CD4-positive, alpha-beta T cell (primary cell): ENCODE data around the gene TTLL6. TPM values are rescaled to one million over a fixed set of nuclear protein-coding genes. Genes with fewer than 3 reads are reported as not detected.
"Not testable (repeated sequence)": the region's sequence is repeated elsewhere in the genome, so short reads cannot be mapped to it uniquely, and the experiment has no call there.

ENCODE experiments used
- ATAC-seq: fragments of 200-7000 bp; cut with Tn5 transposase; one replicate; pipeline ENCODE4 v1.10.0; 2022; ENCODE audit warnings: mild to moderate bottlenecking; ENCODE audit not compliant: poor library complexity
- CTCF ChIA-PET: fragments of 350-600 bp; sonication (Branson Sonifier 250); formaldehyde crosslinking; loops from one replicate; lab custom pipeline; 2021; ENCODE audit warnings: antibody characterized with exemption, inconsistent platforms; lab: Charles Lee
- POLR2A ChIA-PET: fragments of 350-600 bp; sonication (Branson Sonifier 250); formaldehyde crosslinking; loops from one replicate; lab custom pipeline; 2021; ENCODE audit warnings: antibody characterized with exemption, inconsistent platforms; lab: Charles Lee
- DNase-seq, 14 experiments: peaks; one replicate each; pipeline ENCODE4 v3.0.0-alpha.2; 2013 to 2020; ENCODE audit warnings: mixed read lengths in 2 of 14
- H3K27ac ChIP-seq, 2 donors: one replicate each; pipeline versions ENCODE4 v1.5.1 to v1.7.0; 2013; ENCODE audit warnings: low read length in 2 of 2, low read depth in 1 of 2, mild to moderate bottlenecking in 1 of 2
- H3K27me3 ChIP-seq, 2 experiments: 1 replicate in 1 of 2; 2 replicates in 1 of 2; pipeline versions ENCODE4 v1.6.1 to v1.7.0; 2013; ENCODE audit warnings: low read length in 2 of 2, control low read depth in 1 of 2, mild to moderate bottlenecking in 1 of 2, moderate library complexity in 1 of 2; ENCODE audit not compliant: insufficient read depth in 2 of 2, control insufficient read depth in 1 of 2
- H3K36me3 ChIP-seq: one replicate; pipeline ENCODE4 v1.6.1; 2013; ENCODE audit warnings: low read length, control low read depth; ENCODE audit not compliant: insufficient read depth
- H3K4me1 ChIP-seq: one replicate; pipeline ENCODE4 v1.6.1; 2013; ENCODE audit warnings: low read length, control low read depth; ENCODE audit not compliant: insufficient read depth
- H3K4me3 ChIP-seq: one replicate; pipeline ENCODE4 v1.5.1; 2013; ENCODE audit warnings: mild to moderate bottlenecking, low read length, moderate library complexity
- H3K9me3 ChIP-seq, 2 experiments: 1 replicate in 1 of 2; 2 replicates in 1 of 2; pipeline versions ENCODE4 v1.6.1 to v1.7.0; 2013; ENCODE audit warnings: low read length in 2 of 2, mild to moderate bottlenecking in 2 of 2, control low read depth in 1 of 2, moderate library complexity in 1 of 2; ENCODE audit not compliant: control insufficient read depth in 1 of 2, insufficient read depth in 1 of 2
- H3K27ac Mint-ChIP-seq: one replicate; pipeline ENCODE4 v1.8.0; 2020; ENCODE audit warnings: mixed read lengths
- H3K27me3 Mint-ChIP-seq: one replicate; pipeline ENCODE4 v1.8.0; 2021; ENCODE audit warnings: mixed read lengths
- H3K36me3 Mint-ChIP-seq: one replicate; pipeline ENCODE4 v1.8.0; 2021; ENCODE audit warnings: low read depth, mixed read lengths
- H3K4me1 Mint-ChIP-seq: one replicate; pipeline ENCODE4 v1.8.0; 2021; ENCODE audit warnings: low read depth, mixed read lengths
- H3K4me3 Mint-ChIP-seq: one replicate; pipeline ENCODE4 v1.8.0; 2020; ENCODE audit warnings: mild to moderate bottlenecking, mixed read lengths
- H3K9me3 Mint-ChIP-seq: one replicate; pipeline ENCODE4 v1.8.0; 2020; ENCODE audit warnings: mixed read lengths
- CTCF ChIP-seq: fragments of 200-600 bp; IDR thresholded peaks from one replicate; pipeline ENCODE4 v1.8.0; 2022; ENCODE audit warnings: antibody characterized with exemption, mild to moderate bottlenecking
- intact Hi-C, 2 experiments: fragments of 100-400 bp; cut with DNase I in 1 of 2; cut with micrococcal nuclease in 1 of 2; formaldehyde crosslinking; loops; one replicate each; pipeline versions ENCODE4 v1.15.1 to v1.9.0; 2023 to 2025; cut with DNase I, micrococcal nuclease
- total RNA-seq, 174 experiments: library from RNA in 2 of 174; stranded (reverse) in 2 of 174; gene quantifications; one replicate each; pipeline ENCODE4 v1.2.3 and lab custom pipeline; 2021 to 2026

Gene TTLL6
- total RNA-seq, 2 experiments from 2014 or later, result not detected

DNA sequence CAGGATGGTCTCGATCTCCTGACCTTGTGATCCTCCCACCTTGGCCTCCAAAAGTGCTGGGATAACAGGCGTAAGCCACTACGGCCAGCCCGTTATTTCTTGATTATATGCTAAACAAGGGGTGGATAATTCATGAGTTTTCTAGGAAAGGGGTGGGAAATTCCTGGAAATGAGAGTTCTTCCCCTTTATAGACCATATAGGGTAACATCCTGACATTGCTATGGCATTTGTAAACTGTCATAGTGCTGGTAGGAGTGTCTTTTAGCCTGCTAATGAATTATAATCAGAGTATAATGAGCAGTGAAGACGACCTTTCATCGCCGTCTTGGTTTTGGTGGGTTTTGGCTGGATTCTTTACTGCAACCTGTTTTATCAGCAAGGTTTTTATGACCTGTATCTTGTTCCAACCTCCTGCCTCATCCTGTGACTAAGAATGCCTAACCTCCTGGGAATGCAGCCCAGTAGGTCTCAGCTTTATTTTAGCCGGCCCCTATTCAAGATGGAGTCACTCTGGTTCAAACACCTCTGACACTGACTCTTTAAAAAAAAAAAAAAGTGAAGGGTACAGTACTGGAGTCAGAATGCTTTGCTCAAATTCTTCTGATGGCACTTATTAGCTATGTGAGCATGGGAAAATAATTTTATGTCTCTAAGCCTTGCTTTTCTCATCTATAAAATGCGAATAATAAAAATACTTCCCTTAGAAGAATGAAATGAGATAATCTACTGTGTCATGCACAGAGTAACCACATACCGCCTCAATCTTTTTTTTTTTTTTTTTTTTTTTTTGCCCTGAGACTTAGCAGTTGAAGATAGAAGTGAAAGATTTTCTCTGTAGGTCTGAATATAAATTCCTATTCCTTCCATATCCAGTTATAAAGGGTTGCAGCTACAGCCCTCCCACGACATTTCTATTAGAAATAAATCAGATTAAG, 8.7 kb upstream of the TTLL6 start:
- no peaks in the 10 kb centered on the region for H3K9me3 ChIP-seq
- Mint-ChIP-seq H3K36me3 (no peaks in the 10 kb centered on the region), H3K9me3 (no peaks in the 10 kb centered on the region), H3K27ac (no peak overlapping the region), H3K4me3 (no peak overlapping the region), H3K4me1 (peaks cover under 1% of the 10 kb centered on the region), H3K27me3 (peaks cover 12% of the 10 kb centered on the region)
- no peak for TF ChIP-seq CTCF
- ATAC-seq (no peak), DNase-seq (no peak)
- H3K27me3 ChIP-seq, result peaks cover 0 to 4% of the 10 kb centered on the region in 2 experiments
- POLR2A ChIA-PET, result no interaction called here
- H3K27ac ChIP-seq, result no peak overlapping the region
- CTCF ChIA-PET, result interaction anchor here (0.6 to 0.7 kb wide), 3 partner anchors 9 to 84 kb away, joined by 3 to 4 read pairs (median 3); partner anchors contain the start of gene TTLL6
- H3K4me3 ChIP-seq, result no peak overlapping the region
- peaks cover 5% of the 10 kb centered on the region for H3K4me1 ChIP-seq
- H3K36me3 ChIP-seq, result no peaks in the 10 kb centered on the region
- intact Hi-C loops, result no loop called here

DNA sequence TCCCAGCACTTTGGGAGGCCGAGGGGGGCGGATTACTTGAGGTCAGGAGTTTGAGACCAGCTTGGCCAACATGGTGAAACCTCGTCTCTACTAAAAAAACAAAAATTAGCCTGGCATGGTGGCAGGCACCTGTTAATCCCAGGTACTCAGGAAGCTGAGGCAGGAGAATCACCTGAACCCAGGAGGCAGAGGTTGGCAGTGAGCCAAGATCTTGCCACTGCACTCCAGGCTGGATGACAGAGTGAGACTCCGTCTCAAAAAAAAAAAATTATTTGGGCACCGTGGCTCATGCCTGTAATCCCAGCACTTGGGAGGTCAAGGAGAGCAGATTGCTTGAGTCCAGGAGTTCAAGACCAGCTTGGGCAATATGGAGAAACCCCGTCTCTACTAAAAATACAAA, 3.9 kb upstream of the TTLL6 start:
- H3K4me3 ChIP-seq, H3K36me3 ChIP-seq, POLR2A ChIA-PET, H3K9me3 ChIP-seq, CTCF ChIA-PET, H3K4me3 Mint-ChIP-seq, H3K36me3 Mint-ChIP-seq, DNase-seq, H3K27ac ChIP-seq, ATAC-seq, H3K27ac Mint-ChIP-seq, intact Hi-C loops, H3K9me3 Mint-ChIP-seq: not testable (repeated sequence)
- peaks cover 16 to 24% of the 10 kb centered on the region in 2 experiments for H3K27me3 ChIP-seq
- peaks cover 19% of the 10 kb centered on the region for H3K4me1 ChIP-seq
- Mint-ChIP-seq H3K27me3 (peaks cover 47% of the 10 kb centered on the region), H3K4me1 (peaks cover 17% of the 10 kb centered on the region)

DNA sequence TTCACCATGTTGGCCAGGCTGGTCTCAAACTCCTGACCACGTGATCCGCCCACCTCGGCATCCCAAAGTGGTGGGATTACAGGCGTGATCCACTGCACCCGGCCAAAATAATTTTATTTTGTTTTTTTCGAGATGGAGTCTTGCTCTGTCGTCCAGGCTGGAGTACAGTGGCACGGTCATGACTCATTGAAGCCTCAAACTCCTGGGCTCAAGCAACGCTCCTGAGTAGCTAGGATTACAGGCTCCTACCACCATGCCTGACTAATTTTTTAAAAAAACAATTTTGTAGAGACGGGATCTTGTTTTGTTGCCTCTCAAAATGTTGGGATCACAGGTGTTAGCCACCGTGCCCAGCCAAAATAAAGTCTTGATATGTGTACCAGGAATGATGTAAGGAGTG, 2.4 kb upstream of the TTLL6 start:
- no peaks in the 10 kb centered on the region for H3K9me3 Mint-ChIP-seq
- TF ChIP-seq CTCF, result no peak
- no peak overlapping the region for H3K4me3 Mint-ChIP-seq
- intact Hi-C loops, result no loop called here
- Histone ChIP-seq H3K4me3 (no peak overlapping the region), H3K36me3 (no peaks in the 10 kb centered on the region), H3K27ac (no peak overlapping the region), H3K9me3 (no peaks in the 10 kb centered on the region), H3K4me1 (peaks cover 21% of the 10 kb centered on the region), H3K27me3 (peaks cover 16 to 24% of the 10 kb centered on the region in 2 experiments)
- H3K27me3 Mint-ChIP-seq, result peaks cover 56% of the 10 kb centered on the region
- DNase-seq (no peak), ATAC-seq (no peak)
- peaks cover 22% of the 10 kb centered on the region for H3K4me1 Mint-ChIP-seq
- CTCF ChIA-PET, result interaction anchor here (9.1 kb wide), 1 partner anchor 60 kb away, joined by 115 read pairs; no protein-coding TSS in a partner anchor
- POLR2A ChIA-PET, result no interaction called here
- no peaks in the 10 kb centered on the region for H3K36me3 Mint-ChIP-seq
- H3K27ac Mint-ChIP-seq, result no peak overlapping the region
